Measurements from ENCODE around the gene MRAS.
"Not testable (repeated sequence)": the region's sequence is repeated elsewhere in the genome, so short reads cannot be mapped to it uniquely, and the experiment has no call there.

Gene MRAS

DNA sequence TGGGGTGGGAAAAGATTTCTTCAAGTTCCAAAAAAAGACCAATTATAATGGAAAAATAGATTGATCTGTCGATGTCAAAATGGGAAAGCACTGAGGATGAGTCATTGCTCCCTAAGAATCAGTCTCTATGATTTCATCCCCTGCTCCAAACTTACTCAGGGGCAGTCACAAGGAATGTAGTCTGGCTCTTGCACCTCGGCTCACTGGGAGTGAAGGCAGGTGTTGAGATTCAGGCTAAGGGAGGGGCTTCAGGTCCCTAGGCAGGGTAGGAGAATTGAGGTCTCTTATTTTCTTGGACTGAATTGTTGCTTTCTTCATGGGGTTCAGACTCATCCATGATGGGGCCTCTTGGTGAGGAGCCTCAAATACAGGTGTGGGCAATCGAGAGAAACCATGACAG lies 100.3 kb downstream of the MRAS start:
- DNase-seq (ENCODE audit: low read depth), result peak; percentile 24

GRCh38 chr3:138449490-138449889 lies 101.1 kb downstream of the MRAS start:
- no peak for TF ChIP-seq CTCF (IDR thresholded peaks at IDR 0.05; ENCODE audit: insufficient read depth, low read depth, low read length, missing control alignments)
- H3K4me3 ChIP-seq (ENCODE audit: low read length), result no peak overlapping the region
- no peak for DNase-seq (ENCODE audit: low read depth)

More for the DNA sequence above, 100.3 kb downstream of the MRAS start:
- no peak overlapping the region for H3K4me3 ChIP-seq (ENCODE audit: low read length)
- TF ChIP-seq CTCF (IDR thresholded peaks at IDR 0.05; ENCODE audit: insufficient read depth, low read depth, low read length, missing control alignments), result no peak

GRCh38 chr3:138450181-138450580 lies 101.8 kb downstream of the MRAS start:
- no peak for TF ChIP-seq CTCF (IDR thresholded peaks at IDR 0.05; ENCODE audit: insufficient read depth, low read depth, low read length, missing control alignments)
- no peak overlapping the region for H3K4me3 ChIP-seq (ENCODE audit: low read length)
- DNase-seq (ENCODE audit: low read depth), result no peak

- no peak overlapping the region for H3K4me3 ChIP-seq (ENCODE audit: low read length)
- TF ChIP-seq CTCF (IDR thresholded peaks at IDR 0.05; ENCODE audit: insufficient read depth, low read depth, low read length, missing control alignments), result no peak
- no peak for DNase-seq (ENCODE audit: low read depth)
Measured at GRCh38 chr3:138450704-138451424, 102.5 kb downstream of the MRAS start.

DNA sequence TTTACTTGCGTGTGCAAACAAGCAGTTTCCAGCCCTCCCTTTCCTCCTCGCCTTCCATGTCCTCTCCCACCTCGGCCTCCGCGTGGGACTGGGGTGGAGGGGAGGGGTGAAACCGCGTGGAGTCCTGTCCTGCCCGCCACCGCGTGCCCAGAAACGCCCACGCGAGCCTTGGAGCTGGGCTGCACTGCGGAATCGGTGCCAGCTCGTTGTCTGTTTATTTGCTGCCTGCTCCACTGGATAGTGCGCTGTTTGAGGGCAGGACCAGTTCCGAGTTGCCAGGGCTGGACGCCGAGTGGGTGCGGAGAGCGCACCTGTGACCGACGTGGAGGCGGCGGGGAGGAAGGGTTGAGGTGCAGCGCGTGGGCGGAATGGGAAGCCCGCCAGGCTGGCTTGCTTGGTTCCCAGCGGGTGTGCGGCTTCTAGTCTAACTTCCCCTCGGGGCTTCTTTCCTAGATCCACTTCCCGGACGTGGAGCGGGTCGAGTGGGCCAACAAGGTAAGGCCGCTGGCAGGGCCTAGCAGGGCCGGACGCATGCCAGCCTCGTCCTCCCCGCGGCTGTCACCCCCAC lies 103.3 kb downstream of the MRAS start:
- no peak for TF ChIP-seq CTCF (IDR thresholded peaks at IDR 0.05; ENCODE audit: insufficient read depth, low read depth, low read length, missing control alignments)
- no peak for DNase-seq (ENCODE audit: low read depth)

DNA sequence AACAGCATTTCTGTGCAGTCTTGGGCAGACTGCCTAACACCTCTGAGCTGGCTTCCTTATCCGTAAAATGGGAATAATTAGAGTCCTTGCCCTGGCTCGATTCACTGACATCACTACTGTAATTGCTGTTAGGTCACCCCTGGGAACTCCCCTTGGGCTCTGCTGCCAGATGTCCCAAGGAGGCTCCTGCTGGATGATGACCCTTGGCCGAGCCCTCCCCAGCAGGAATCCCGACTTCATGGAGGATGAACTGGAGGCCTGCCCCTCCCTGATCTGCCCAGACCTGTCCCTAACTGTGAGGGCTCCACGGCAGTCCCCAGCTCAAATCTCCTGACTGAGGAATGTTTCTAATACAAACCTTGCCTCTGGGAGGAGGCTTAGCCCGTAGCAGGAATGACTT lies 104.1 kb downstream of the MRAS start:
- H3K4me3 ChIP-seq (ENCODE audit: low read length), result no peak overlapping the region
- peak; percentile 22 for DNase-seq (ENCODE audit: low read depth)
- TF ChIP-seq CTCF (IDR thresholded peaks at IDR 0.05; ENCODE audit: insufficient read depth, low read depth, low read length, missing control alignments), result no peak

More for the DNA sequence above, 103.3 kb downstream of the MRAS start:
- H3K4me3 ChIP-seq (ENCODE audit: low read length), result no peak overlapping the region

DNA sequence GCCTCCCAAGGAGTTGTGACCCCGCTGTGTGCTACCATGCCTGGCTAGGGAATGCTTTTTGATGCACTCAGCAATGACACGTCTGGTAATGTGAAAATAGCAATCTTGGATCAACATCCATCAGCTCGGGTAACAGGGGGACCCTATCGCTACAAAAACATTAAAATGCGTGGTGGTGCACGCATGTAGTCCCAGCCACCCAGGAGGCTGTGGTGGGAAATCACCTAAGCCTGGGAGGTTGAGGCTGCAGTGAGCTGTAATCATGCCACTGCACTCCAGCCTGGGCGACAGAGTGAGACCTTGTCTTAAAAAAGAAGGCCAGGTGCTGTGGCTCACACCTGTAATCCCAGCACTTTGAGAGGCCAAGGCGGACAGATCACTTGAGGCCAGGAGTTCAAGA lies 105.6 kb downstream of the MRAS start:
- DNase-seq (ENCODE audit: low read depth); H3K4me3 ChIP-seq (ENCODE audit: low read length): not testable (repeated sequence)

All from epithelial cell of esophagus (primary cell).